ENCODE measurements around the gene TCP1. TPM values are rescaled to one million over a fixed set of nuclear protein-coding genes. Genes with fewer than 3 reads are reported as not detected.
A peak's percentile ranks its signal among the peaks of the same experiment; 100 is the strongest.

Gene TCP1
- total and polyA plus RNA-seq, 2 of the 13 experiments (the other 11 are each of a cell fraction or from before 2014, with no cell fraction given), result 116 to 553 TPM

DNA sequence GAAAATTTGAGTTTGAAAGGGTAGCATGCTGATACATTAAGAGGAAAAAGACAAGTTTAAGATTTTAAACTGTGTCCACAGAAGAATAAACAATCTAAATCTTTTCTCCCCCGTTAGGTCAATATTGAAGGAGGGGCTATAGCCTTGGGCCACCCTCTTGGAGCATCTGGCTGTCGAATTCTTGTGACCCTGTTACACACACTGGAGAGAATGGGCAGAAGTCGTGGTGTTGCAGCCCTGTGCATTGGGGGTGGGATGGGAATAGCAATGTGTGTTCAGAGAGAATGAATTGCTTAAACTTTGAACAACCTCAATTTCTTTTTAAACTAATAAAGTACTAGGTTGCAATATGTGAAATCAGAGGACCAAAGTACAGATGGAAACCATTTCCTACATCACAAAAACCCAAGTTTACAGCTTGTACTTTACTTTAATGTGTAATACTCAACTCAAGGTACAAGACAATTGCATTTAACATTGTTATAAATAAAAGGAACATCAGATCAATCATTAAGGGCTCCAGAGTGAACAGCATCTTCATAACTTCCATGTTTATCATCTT, 10.8 kb downstream of the TCP1 start:
- Histone ChIP-seq H3K27ac (ENCODE audit: extremely low read length, insufficient read depth, low read length) (no peak overlapping the region), H3K4me1 (ENCODE audit: insufficient read depth, low read length) (peaks cover 22% of the 10 kb centered on the region), H3K9me3 (ENCODE audit: low read length) (no peaks in the 10 kb centered on the region), H3K9ac (ENCODE audit: insufficient read depth, low read depth, low read length) (no peak overlapping the region), H2AFZ (ENCODE audit: low read length) (no peak overlapping the region), H3K27me3 (ENCODE audit: control insufficient read depth in 1 of 2, insufficient read depth in 2 of 2, low read length in 2 of 2) (no peaks in the 10 kb centered on the region), H3K4me2 (ENCODE audit: low read depth, low read length) (no peak overlapping the region), H3K36me3 (replicated peaks in 1 of 2; ENCODE audit: control insufficient read depth in 1 of 2, insufficient read depth in 2 of 2, low read length in 2 of 2) (peaks cover 24 to 93% of the 10 kb centered on the region in 2 experiments), H3K4me3 (replicated peaks in 1 of 3; ENCODE audit: insufficient read depth in 1 of 3, low read depth in 2 of 3, low read length in 3 of 3) (no peak overlapping the region), H3K79me2 (ENCODE audit: insufficient read depth, low read length) (peaks cover 20% of the 10 kb centered on the region), H4K20me1 (ENCODE audit: insufficient read depth, low read length) (peaks cover 6% of the 10 kb centered on the region)
- BruUV-seq (replicated peaks), result TSS peak; percentile 42
- 74% methylated on average over 3 of the region's 3 CpGs for WGBS (ENCODE audit: low lambda C conversion rate)
- POLR2A ChIA-PET, result interaction anchor here (1.9 to 4.3 kb wide), 2 partner anchors 12 to 17 kb away, joined by 11 to 29 read pairs; partner anchors contain the start of genes ACAT2, MRPL18 and TCP1
- ATAC-seq (peak; percentile 26), FAIRE-seq (no peak), DNase-seq (ENCODE audit: low spot score) (no peak)
- intact Hi-C loops (cut with micrococcal nuclease; ENCODE audit: unreplicated experiment) (no loop called here), in situ Hi-C loops (cut with HindIII; ENCODE audit: extremely low pct_ligation_motif_present, low pct_unique_long_range_greater_than_20kb) (no loop called here)
- TF ChIP-seq PITX1 (CRISPR knock-in tag; IDR thresholded peaks at IDR 0.05) (no peak), POLR2AphosphoS5 (IDR thresholded peaks at IDR 0.05; ENCODE audit: low read depth, low read length) (peak; percentile 56), ZNF484 (CRISPR knock-in tag; IDR thresholded peaks at IDR 0.05; ENCODE audit: borderline replicate concordance, low read depth) (no peak), POLR2A (IDR thresholded peaks at IDR 0.05; ENCODE audit: insufficient read depth in 1 of 2, low read depth in 2 of 2, low read length in 2 of 2) (peak; percentile 40 to 59; a peak in 3 of 4 replicates), RBM22 (optimal IDR thresholded peaks at IDR 0.05; ENCODE audit: low read length) (peak; percentile 98), RBFOX2 (IDR thresholded peaks at IDR 0.05; ENCODE audit: low read depth, low read length) (peak; percentile 68; the same call in 1 of the 2 replicates), ZFAT (CRISPR knock-in tag; conservative IDR thresholded peaks at IDR 0.05) (no peak), CREB1 (IDR thresholded peaks at IDR 0.05) (no peak), CREB1 (CRISPR knock-in tag; IDR thresholded peaks at IDR 0.05) (0 out of 2 replicates have a peak, but pooled peaks have one; percentile 8), POLR2G (IDR thresholded peaks at IDR 0.05; ENCODE audit: low read depth, low read length) (peak; percentile 67; the same call in 1 of the 2 replicates), AGO2 (optimal IDR thresholded peaks at IDR 0.05; ENCODE audit: low read depth, low read length) (peak; percentile 32), HNF4A (CRISPR knock-in tag; IDR thresholded peaks at IDR 0.05) (0 out of 2 replicates have a peak, but pooled peaks have one; percentile 14), SIN3A (IDR thresholded peaks at IDR 0.05; ENCODE audit: borderline replicate concordance, low read depth, low read length) (0 out of 2 replicates have a peak, but pooled peaks have one; percentile 48), ZNF670 (CRISPR knock-in tag; IDR thresholded peaks at IDR 0.05; ENCODE audit: borderline replicate concordance) (no peak)
- TF ChIP-seq, protein P1, sequence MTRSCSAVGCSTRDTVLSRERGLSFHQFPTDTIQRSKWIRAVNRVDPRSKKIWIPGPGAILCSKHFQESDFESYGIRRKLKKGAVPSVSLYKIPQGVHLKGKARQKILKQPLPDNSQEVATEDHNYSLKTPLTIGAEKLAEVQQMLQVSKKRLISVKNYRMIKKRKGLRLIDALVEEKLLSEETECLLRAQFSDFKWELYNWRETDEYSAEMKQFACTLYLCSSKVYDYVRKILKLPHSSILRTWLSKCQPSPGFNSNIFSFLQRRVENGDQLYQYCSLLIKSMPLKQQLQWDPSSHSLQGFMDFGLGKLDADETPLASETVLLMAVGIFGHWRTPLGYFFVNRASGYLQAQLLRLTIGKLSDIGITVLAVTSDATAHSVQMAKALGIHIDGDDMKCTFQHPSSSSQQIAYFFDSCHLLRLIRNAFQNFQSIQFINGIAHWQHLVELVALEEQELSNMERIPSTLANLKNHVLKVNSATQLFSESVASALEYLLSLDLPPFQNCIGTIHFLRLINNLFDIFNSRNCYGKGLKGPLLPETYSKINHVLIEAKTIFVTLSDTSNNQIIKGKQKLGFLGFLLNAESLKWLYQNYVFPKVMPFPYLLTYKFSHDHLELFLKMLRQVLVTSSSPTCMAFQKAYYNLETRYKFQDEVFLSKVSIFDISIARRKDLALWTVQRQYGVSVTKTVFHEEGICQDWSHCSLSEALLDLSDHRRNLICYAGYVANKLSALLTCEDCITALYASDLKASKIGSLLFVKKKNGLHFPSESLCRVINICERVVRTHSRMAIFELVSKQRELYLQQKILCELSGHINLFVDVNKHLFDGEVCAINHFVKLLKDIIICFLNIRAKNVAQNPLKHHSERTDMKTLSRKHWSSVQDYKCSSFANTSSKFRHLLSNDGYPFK (CRISPR knock-in tag; IDR thresholded peaks at IDR 0.05; ENCODE audit: borderline replicate concordance), result no peak
- CTCF ChIA-PET (ENCODE audit: low intra/inter-chr PET ratio, low total read pairs), result no interaction called here

Measured in HepG2 (cell line).